HG02973 (cell line): Measurements from ENCODE around the gene TSPAN15.

Experiments
- ATAC-seq: cut with Tn5 transposase; IDR thresholded peaks from one replicate; pipeline ENCODE4 v1.9.1; 2021; ENCODE audit warnings: moderate library complexity; ENCODE audit not compliant: unreplicated experiment

Gene TSPAN15

GRCh38 chr10:69464801-69465401 lies 13.6 kb downstream of the TSPAN15 start:
- ATAC-seq: no peak

- no peak for ATAC-seq
Measured at GRCh38 chr10:69465457-69466157, 14.3 kb downstream of the TSPAN15 start.

GRCh38 chr10:69466158-69466490 lies 14.9 kb downstream of the TSPAN15 start:
- ATAC-seq: no peak

- no peak for ATAC-seq
Measured at GRCh38 chr10:69466689-69467088, 15.4 kb downstream of the TSPAN15 start.

GRCh38 chr10:69467928-69468750 lies 16.9 kb downstream of the TSPAN15 start:
- no peak for ATAC-seq

GRCh38 chr10:69468751-69469089 lies 17.5 kb downstream of the TSPAN15 start:
- no peak for ATAC-seq

- no peak for ATAC-seq
Measured at GRCh38 chr10:69469976-69470375, 18.7 kb downstream of the TSPAN15 start.

- ATAC-seq: no peak
Measured at GRCh38 chr10:69470463-69471384, 19.5 kb downstream of the TSPAN15 start.

- no peak for ATAC-seq
Measured at GRCh38 chr10:69472142-69472541, 20.9 kb downstream of the TSPAN15 start.

GRCh38 chr10:69472544-69472943 lies 21.3 kb downstream of the TSPAN15 start:
- no peak for ATAC-seq

GRCh38 chr10:69473304-69473990 lies 22.2 kb downstream of the TSPAN15 start:
- no peak for ATAC-seq

GRCh38 chr10:69474742-69475432 lies 23.6 kb downstream of the TSPAN15 start:
- no peak for ATAC-seq

- ATAC-seq: no peak
Measured at GRCh38 chr10:69475433-69475830, 24.2 kb downstream of the TSPAN15 start.

- ATAC-seq: no peak
Measured at GRCh38 chr10:69477968-69478597, 26.8 kb downstream of the TSPAN15 start.

- no peak for ATAC-seq
Measured at GRCh38 chr10:69479240-69480067, 28.2 kb downstream of the TSPAN15 start.

- no peak for ATAC-seq
Measured at GRCh38 chr10:69480068-69480412, 28.8 kb downstream of the TSPAN15 start.

- no peak for ATAC-seq
Measured at GRCh38 chr10:69481305-69481704, 30.0 kb downstream of the TSPAN15 start.

GRCh38 chr10:69481811-69482524 lies 30.7 kb downstream of the TSPAN15 start:
- ATAC-seq: no peak
